Muscle of back (tissue), 11 donors: Measurements from ENCODE around the gene TUBA4A. TPM values are rescaled to one million over a fixed set of nuclear protein-coding genes. Genes with fewer than 3 reads are reported as not detected.
"Not testable (repeated sequence)": the region's sequence is repeated elsewhere in the genome, so short reads cannot be mapped to it uniquely, and the experiment has no call there.

ENCODE experiments used
- DNase-seq, 3 donors: peaks; one replicate each; pipeline versions ENCODE4 v3.0.0 to v3.0.0-alpha.2; 2013
- polyA plus RNA-seq, 10 donors: library from polyadenylated mRNA; unstranded; fragments of 120-200 nt; gene quantifications; one replicate each; pipeline ENCODE4 v1.2.1, GENCODE V29; 2013; ENCODE audit not compliant: insufficient read length in 10 of 10

The TUBA4A gene
- polyA plus RNA-seq, 10 donors, result 84.3 to 159 (median 120) TPM

DNA sequence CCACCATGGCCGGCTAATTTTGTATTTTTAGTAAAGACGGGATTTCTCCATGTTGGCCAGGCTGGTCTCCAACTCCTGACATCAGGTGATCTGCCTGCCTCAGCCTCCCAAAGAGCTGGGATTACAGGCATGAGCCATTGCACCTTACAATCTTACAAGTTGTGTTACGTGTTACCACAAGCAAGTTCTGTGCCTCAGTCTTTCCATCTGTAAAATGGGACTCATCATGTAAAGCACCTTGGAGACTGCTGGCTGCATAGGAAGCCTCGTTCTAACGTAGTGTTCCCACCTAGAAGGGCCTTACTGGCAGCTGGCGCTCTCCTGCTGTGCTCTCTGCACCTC, 35.4 kb upstream of the TUBA4A start:
- no peak for DNase-seq

DNA sequence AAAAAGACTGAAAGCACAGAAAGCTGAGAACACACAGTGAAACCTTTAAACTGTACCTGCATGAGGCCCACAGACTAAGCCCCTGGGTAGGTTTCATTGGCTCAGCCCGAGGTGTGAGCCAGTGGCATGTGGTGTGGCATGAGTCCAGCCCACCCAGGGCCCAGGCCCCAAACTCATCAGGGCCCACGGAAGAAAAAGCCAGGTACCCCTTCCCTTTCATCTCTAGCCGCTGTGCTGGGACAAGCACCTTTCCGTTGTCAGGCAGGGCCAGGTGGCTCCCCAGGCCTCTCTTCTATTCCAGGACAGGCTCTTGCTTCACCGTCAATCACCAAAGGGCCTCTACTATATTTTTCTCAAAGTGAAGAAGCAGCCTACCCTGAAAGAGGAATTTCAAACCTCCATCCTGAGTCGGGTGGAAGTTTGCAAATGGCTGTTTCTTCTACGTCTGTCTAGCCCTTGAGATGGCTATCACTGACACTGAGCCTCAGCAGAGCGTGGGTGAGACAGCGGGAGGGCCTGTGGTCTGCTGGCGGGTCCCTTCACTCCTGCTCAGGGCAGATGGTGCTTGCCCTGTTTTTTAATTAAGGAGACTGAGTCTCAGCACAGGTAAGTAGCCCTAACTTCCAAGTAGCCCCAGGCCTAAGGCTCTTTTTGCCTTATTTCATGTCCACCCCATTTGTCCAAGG, 34.0 kb upstream of the TUBA4A start:
- DNase-seq, result no peak

DNA sequence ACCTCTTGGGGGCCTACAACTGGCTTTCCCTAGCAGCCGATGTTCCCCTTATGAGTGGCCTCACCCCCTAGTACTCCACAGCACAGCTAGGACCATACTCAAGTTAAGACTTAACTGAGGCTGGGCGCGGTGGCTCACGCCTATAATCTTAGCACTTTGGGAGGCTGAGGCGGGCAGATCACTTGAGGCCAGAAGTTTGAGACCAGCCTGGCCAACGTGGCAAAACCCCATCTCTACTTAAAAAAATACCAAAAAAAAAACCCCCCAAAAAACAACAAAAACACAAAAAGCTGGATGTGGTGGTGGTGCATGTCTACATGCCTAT, 33.4 kb upstream of the TUBA4A start:
- DNase-seq, result not testable (repeated sequence)

- peak in 1 of 3 donors; percentile 27 for DNase-seq
Observed at GRCh38 chr2:219286436-219287115, 32.9 kb upstream of the TUBA4A start.

DNA sequence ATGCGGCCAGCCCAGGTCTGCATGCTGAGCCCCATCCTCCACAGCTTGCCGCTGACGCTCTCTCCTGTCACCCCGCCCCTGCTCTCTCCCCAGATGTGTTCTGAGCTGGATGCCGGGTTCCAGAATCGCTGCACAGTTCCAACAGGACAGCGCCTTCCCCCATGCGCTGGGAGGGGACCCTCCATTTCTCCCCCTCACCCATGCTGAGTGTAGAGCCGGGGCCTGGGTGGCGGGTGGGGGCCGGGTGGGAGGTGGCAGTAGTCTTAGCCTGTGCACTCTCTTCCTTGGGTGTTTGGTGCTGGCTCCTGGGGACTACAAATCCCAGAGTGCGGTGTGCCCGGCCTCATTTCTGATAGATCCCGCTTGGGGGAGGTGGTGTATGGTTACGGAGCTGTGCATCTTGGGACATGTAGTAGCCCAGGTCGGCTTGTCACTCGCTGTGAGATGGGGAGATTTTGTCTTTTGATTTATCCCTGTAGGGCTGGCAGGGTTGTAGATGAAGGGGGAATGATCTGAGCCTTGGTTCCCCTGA, 32.2 kb upstream of the TUBA4A start:
- DNase-seq, result peak; percentile 58 to 87 (median 66)

DNA sequence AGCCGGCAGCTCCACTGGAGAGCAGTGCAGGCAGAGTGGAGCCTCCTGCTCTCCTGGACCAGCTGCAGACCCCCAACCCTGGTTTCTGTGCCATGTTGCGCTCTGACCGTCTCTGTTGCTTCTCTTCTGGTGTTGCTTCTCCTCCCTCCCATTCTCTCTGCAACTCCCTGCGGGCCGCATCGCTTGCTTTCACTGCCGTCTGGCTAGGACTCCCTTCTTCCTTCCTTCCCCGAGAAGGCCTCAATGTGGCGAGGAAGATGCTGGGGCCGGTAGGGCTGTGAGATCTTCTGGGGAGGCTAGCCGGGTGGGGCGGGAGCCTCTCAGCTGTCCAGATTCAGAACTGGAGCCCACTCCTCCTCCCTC, 31.6 kb upstream of the TUBA4A start:
- peak in 1 of 3 donors; percentile 74 for DNase-seq

- no peak for DNase-seq
Observed at GRCh38 chr2:219284501-219285372, 31.0 kb upstream of the TUBA4A start.

DNA sequence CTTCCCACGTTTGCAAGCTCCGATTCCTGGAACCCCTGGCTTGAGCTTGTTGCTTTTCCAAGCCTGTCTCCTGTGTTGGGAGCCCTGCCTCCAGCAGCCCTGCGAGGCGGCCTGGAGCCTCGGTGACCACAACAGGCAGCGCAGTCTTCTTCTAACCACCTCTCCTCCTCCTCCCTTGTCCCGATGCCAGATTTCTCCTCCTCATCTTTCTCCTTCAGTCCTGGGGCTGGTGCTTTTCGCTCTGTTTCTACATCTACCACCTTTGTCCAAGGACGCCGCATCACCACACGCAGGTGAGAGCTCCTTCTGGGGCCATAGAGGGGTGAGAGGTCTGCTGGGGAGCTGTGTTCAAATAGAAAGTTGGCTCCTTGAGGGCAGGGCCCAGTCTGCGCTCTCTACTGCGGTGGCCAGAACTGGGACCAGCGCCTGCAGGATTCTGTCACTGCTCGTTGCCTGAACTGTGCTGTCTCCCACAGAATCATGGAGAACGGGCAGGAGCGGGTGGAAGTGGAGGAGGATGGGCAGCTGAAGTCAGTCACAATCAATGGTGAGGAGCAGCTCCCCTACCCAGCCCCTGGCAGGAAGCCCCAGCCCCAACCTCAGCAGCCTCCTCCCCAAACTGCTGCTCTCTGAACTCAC, 29.3 kb upstream of the TUBA4A start:
- DNase-seq, result no peak

DNA sequence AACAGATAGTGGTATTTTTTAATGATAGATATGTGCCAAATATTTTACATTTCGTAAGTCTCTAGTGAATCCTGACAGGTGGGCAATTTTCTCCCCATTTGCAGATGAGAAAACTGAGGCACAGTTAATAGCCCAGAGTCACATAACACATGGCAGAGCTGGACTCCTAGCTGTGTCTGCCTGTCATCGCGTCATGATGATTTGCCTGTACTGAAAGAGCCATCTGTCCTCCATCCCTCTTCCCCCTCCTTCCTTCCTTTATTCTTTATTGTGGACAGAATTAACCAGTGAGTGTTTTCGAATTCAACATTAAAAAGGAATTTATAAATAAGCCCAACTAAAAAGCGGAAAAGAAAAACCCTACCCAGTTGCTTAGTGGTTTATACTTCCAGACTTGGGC, 28.7 kb upstream of the TUBA4A start:
- no peak for DNase-seq

DNA sequence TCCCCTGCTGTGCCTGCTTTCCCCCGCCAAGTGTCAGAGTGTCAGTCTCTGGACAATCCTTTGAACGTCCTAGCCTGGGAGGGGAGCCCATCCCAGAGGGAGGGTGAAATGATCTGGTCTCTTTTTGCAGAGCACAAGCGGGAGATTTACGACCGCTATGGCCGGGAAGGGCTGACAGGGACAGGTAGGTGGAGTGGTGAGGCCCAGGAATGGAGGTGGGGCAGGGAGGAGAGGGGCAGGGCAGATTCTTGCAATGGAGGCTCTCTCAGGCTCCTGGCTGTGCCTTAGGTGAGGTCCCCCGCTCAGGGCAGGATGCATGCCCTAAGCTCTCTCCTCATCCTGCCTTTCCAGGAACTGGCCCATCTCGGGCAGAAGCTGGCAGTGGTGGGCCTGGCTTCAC, 27.9 kb upstream of the TUBA4A start:
- DNase-seq, result no peak

GRCh38 chr2:219280651-219281050, 26.9 kb upstream of the TUBA4A start:
- DNase-seq, result no peak

DNA sequence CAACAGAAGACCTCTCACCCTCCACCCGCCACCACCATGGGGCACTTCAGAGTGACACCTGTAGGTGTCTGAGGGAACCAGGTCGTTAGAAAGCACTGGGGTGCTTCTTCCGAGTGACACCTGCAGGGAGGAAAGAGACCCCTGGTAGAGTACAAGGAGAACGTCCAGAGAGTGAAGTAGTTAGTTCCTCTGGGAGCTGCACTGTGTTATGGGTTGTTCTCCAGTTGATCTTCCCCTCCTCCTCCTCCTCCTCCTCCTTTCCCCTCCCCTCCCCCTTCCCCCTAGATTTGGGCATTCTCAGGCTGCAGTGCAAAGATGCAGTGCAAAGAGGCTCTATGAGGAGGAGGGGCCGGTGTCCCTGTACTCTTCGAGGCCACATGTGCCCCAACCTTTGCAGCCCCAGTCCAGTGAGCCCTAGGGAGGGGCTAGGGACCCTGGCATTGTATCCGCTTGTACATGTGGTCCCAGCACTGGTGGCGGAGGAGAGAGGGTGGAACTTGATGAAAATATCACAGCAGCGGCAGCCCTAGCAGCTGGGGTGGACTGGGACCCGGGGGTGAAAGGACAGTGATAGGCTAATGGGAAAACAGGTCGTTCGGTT, 26.3 kb upstream of the TUBA4A start:
- DNase-seq, result no peak

DNA sequence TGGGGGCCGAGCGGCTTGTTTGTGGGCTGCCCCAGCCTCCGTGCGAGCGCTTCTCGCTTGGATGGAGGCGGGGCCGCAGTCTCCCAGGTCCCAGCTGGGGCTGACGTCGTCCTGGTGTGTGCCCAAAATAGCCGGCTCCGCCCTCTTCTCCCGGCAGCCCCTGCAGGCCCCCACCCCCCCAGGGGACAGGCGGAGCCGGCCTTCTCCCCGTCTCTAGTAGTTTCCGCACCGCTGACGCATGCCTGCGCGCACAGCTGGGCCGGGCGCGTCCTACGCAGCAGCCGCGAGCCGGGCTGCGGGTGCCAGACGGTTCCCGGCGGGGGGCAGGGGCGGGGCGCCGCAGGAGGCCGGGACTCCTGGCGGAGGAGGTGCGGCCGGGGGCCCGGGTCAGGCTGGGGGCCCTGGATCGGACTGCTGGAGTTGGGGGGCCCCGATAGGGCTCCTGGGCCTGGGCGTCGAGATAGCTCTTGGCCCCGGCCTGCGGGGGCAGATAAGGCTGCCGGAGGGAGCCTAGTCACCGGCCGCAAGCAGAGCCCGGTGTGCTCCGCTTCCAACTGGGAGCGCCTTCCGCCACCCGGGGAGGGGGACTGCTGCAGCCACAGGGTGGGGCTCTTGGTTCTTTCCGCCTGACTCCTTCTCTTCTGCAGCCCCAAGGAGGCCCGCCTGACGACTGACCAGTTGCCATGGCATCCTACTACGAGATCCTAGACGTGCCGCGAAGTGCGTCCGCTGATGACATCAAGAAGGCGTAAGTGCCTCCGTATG, 25.6 kb upstream of the TUBA4A start, which contains the start of gene DNAJB2:
TSS of gene DNAJB2 (plus strand) at position 216 of the 765 bp plus-strand sequence. CDS start at position 684, 468 bp downstream.
- DNase-seq, result peak; percentile 99

- DNase-seq, result no peak
Observed at GRCh38 chr2:219278655-219279150, 25.0 kb upstream of the TUBA4A start.

DNA sequence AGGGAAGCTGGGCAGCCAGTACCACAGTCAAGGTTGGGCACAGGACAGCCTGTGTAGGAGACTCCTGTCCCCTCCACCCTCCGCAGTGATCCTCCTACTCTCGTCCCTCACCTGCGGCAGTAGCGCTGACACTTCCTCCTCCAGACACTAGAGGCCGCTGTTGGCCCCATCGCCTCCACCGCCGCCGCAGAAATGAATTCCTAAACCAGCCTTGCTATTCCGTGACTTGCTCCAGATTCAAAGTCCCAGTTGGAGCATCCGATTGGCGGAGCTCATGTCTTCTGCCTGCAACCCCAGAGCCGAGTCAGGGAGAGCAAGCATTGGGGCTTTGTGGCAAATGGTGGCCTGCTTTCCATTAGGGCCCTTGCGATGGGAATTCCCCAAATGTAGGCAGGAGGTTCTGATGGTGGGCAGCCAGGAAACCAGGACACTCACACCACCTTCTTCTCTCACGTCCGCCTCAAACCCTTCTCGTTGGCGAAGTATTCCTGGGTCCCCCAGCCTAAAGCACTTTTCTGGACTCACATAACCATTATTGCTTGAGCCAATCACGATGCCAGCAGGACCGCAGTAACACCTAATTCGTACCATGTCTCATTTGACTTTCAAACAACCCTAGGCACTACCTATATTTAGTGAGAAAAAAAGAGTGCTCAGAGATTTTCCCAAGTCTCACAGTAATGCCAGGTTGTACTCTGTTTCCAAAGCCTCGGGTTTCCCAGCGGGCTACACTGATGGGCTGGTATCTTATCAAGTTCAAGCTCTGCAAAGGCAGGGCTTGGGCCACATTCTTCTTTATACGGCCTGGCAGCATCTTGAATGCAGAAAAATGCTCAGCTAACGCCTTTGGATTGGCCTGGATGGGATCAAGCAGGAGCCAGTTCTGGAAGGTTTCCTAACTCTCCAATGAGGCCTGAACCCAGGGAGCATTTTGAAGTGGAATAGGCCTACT, 24.3 kb upstream of the TUBA4A start:
- peak; percentile 80 to 91 (median 81) for DNase-seq

- peak in 1 of 3 donors; percentile 78 for DNase-seq
Observed at GRCh38 chr2:219274361-219274921, 20.7 kb upstream of the TUBA4A start.

GRCh38 chr2:219273937-219274336, 20.2 kb upstream of the TUBA4A start:
- DNase-seq, result no peak

DNA sequence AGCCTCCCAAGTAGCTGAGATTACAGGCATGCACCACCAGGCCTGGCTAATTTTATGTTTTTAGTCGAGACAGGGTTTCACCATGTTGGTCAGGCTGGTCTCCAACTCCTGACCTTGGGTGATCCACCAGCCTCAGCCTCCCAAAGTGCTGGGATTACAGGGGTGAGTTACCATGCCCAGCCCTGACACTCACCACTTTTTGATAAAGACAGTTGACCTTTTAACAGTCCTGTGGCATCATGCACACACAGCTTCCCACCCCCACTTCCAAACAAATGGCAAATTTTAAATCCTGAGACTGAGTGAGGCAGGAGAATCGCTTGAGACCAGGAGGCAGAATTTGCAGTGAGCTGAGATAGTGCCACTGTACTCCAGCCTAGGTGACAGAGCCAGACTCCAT, 19.3 kb upstream of the TUBA4A start:
- no peak for DNase-seq

DNA sequence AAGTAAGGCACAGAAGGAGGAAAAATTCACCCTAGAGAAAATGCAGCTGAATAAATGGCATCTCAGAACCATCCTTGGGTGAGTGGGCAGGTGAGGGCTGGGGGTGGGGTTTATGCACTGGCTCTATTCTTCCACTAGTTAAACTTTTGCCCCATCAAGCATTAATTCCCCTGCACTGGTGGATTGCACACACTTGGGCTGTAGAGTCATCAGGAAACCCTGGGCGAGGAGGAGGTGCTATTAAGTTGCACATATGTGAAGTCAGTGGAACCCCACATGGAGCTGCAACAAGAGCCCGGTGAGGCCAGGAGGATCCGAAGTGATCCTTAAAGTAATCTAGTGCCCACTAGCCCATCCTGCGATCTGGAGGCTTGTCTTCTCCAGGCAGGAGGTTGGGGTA, 18.6 kb upstream of the TUBA4A start:
- no peak for DNase-seq
